ENCODE measurements around the gene CDKAL1. TPM values are rescaled to one million over a fixed set of nuclear protein-coding genes. Genes with fewer than 3 reads are reported as not detected.

The CDKAL1 gene
- total and polyA plus RNA-seq, 2 donors (not counting 3 experiments of a cell fraction or from before 2014, with no cell fraction given) = 6.1 to 20.5 TPM

DNA sequence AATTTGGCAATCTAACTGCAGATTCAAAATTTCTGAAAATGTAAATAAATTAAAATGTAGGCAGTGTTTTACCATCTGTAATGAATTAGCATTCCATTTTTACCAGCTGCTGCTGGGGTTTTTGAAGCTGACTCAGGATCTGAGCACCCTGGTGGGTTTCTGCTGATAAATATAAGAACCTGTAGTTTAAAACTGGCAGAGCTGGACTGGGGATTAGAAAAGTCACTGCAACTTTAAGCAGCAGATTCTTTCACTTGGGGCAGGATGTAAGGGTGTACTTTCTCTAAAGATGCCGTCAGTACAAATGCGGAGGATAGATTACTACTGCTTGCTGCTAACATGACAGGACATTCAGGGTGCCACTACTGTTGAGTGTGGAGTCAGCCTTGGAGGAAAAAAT is 341.8 kb downstream of the CDKAL1 start:
- Histone ChIP-seq H3K9ac (replicated peaks; ENCODE audit: extremely low read depth, insufficient read depth, low read length) (peak overlapping the region; percentile 19), H3K9me3 (replicated peaks; ENCODE audit: control insufficient read depth, insufficient read depth, low read length) (no peaks in the 10 kb centered on the region), H3K79me2 (ENCODE audit: control insufficient read depth, insufficient read depth, low read length) (no peaks in the 10 kb centered on the region), H3K27me3 (ENCODE audit: control insufficient read depth in 2 of 2, insufficient read depth in 2 of 2, low read length in 2 of 2) (no peaks in the 10 kb centered on the region), H3K4me1 (ENCODE audit: control insufficient read depth, extremely low read depth, insufficient read depth, low read length) (peaks cover 38% of the 10 kb centered on the region), H3K9me1 (replicated peaks; ENCODE audit: control insufficient read depth, extremely low read depth, insufficient read depth, low read length) (no peaks in the 10 kb centered on the region), H3K4me3 (replicated peaks in 1 of 3; ENCODE audit: insufficient read depth in 1 of 3, low read depth in 1 of 3, low read length in 3 of 3) (no peak overlapping the region), H3K4me2 (ENCODE audit: insufficient read depth, low read length) (no peak overlapping the region), H4K20me1 (replicated peaks; ENCODE audit: control insufficient read depth, extremely low read depth, insufficient read depth, low read length) (no peaks in the 10 kb centered on the region), H2AFZ (ENCODE audit: low read depth, low read length) (no peak overlapping the region), H3K36me3 (ENCODE audit: control insufficient read depth in 2 of 2, extremely low read depth in 1 of 2, insufficient read depth in 2 of 2, low read length in 2 of 2) (no peaks in the 10 kb centered on the region), H3K27ac (ENCODE audit: insufficient read depth, low read depth, low read length) (peak overlapping the region; percentile 85)
- intact Hi-C loops (cut with micrococcal nuclease) = loop anchor here (2.0 to 10.0 kb wide), 7 partner anchors 313 to 1951 kb away; no protein-coding TSS in a partner anchor
- POLR2A ChIA-PET = interaction anchor here (0.7 to 3.0 kb wide), 2 partner anchors 712 to 718 kb away, joined by 5 to 15 read pairs; partner anchors contain the start of gene SOX4
- BruUV-seq (replicated peaks) = no TSS peak
- DNase-seq (ENCODE audit: low read depth, low spot score) (peak; percentile 39), FAIRE-seq (no peak)
- dilution Hi-C loops (cut with MboI; ENCODE audit: extremely low pct_ligation_motif_present, low sequenced_read_pairs) = no loop called here
- TF ChIP-seq JUN (IDR thresholded peaks at IDR 0.05; ENCODE audit: borderline replicate concordance, insufficient read depth, insufficient read length, low read depth) (no peak), EZH2 (IDR thresholded peaks at IDR 0.05; ENCODE audit: borderline replicate concordance, low read depth, low read length, severe bottlenecking) (no peak), FOS (IDR thresholded peaks at IDR 0.05; ENCODE audit: borderline replicate concordance, insufficient read depth, low read length) (no peak), MAX (IDR thresholded peaks at IDR 0.05; ENCODE audit: insufficient read depth, insufficient read length) (no peak), POLR2A (IDR thresholded peaks at IDR 0.05; ENCODE audit: low read depth, low read length) (no peak), MYC (IDR thresholded peaks at IDR 0.05; ENCODE audit: low read depth, low read length) (no peak)
- CTCF ChIA-PET = interaction anchor here (0.7 to 7.9 kb wide), 12 partner anchors 10 to 719 kb away, joined by 3 to 117 read pairs (median 3); partner anchors contain the start of gene SOX4

DNA sequence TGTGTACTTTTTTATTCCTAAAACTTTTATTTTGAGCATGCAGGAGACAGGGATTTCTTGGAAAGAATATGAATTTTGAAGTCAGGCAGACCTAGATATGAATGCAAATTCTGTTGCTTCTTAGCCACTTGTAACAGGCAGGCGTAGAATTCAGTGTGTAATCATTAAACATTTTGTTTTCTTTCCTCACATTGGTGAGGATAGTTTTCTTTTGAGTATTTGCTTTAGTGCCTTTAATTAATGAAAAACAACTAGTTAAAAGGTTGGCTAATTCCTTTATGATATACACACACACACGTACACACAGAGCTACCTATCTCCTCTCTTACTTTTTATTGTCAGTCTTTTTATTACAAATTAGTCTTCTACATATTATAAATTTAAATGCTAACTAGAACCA is 342.3 kb downstream of the CDKAL1 start:
- H3K4me1 ChIP-seq (ENCODE audit: control insufficient read depth, extremely low read depth, insufficient read depth, low read length) = peaks cover 38% of the 10 kb centered on the region
- H3K36me3 ChIP-seq (ENCODE audit: control insufficient read depth in 2 of 2, extremely low read depth in 1 of 2, insufficient read depth in 2 of 2, low read length in 2 of 2) = no peaks in the 10 kb centered on the region
- FAIRE-seq (no peak), DNase-seq (ENCODE audit: low read depth, low spot score) (no peak)
- intact Hi-C loops (cut with micrococcal nuclease) = loop anchor here (2.0 to 10.0 kb wide), 7 partner anchors 312 to 1951 kb away; no protein-coding TSS in a partner anchor
- BruUV-seq (replicated peaks) = no TSS peak
- no peaks in the 10 kb centered on the region for H3K9me3 ChIP-seq (replicated peaks; ENCODE audit: control insufficient read depth, insufficient read depth, low read length)
- H3K27me3 ChIP-seq (ENCODE audit: control insufficient read depth in 2 of 2, insufficient read depth in 2 of 2, low read length in 2 of 2) = no peaks in the 10 kb centered on the region
- TF ChIP-seq CTCF (IDR thresholded peaks at IDR 0.05; ENCODE audit: extremely low read depth in 1 of 2, insufficient read depth in 1 of 2, low read depth in 1 of 2, low read length in 2 of 2) = no peak
- peak overlapping the region; percentile 85 for H3K27ac ChIP-seq (ENCODE audit: insufficient read depth, low read depth, low read length)
- POLR2A ChIA-PET = interaction anchor here (3.0 kb wide), 1 partner anchor 717 kb away, joined by 15 read pairs; the partner anchor contains the start of gene SOX4
- H3K79me2 ChIP-seq (ENCODE audit: control insufficient read depth, insufficient read depth, low read length) = no peaks in the 10 kb centered on the region
- no peak overlapping the region for H3K4me3 ChIP-seq (replicated peaks in 1 of 3; ENCODE audit: insufficient read depth in 1 of 3, low read depth in 1 of 3, low read length in 3 of 3)
- H4K20me1 ChIP-seq (replicated peaks; ENCODE audit: control insufficient read depth, extremely low read depth, insufficient read depth, low read length) = no peaks in the 10 kb centered on the region
- dilution Hi-C loops (cut with MboI; ENCODE audit: extremely low pct_ligation_motif_present, low sequenced_read_pairs) = no loop called here
- no peaks in the 10 kb centered on the region for H3K9me1 ChIP-seq (replicated peaks; ENCODE audit: control insufficient read depth, extremely low read depth, insufficient read depth, low read length)
- H3K4me2 ChIP-seq (ENCODE audit: insufficient read depth, low read length) = no peak overlapping the region
- no peak overlapping the region for H3K9ac ChIP-seq (replicated peaks; ENCODE audit: extremely low read depth, insufficient read depth, low read length)
- CTCF ChIA-PET = interaction anchor here (0.9 to 7.9 kb wide), 9 partner anchors 10 to 716 kb away, joined by 3 to 117 read pairs (median 3); partner anchors contain the start of gene SOX4
- no peak overlapping the region for H2AFZ ChIP-seq (ENCODE audit: low read depth, low read length)
